NCI-H1694 (cell line): Measurements from ENCODE around the gene KCNJ5.

Experiments
- DNase-seq: peaks from one replicate; lab custom pipeline; 2025; lab: John Stamatoyannopoulos, UW

Gene KCNJ5

DNA sequence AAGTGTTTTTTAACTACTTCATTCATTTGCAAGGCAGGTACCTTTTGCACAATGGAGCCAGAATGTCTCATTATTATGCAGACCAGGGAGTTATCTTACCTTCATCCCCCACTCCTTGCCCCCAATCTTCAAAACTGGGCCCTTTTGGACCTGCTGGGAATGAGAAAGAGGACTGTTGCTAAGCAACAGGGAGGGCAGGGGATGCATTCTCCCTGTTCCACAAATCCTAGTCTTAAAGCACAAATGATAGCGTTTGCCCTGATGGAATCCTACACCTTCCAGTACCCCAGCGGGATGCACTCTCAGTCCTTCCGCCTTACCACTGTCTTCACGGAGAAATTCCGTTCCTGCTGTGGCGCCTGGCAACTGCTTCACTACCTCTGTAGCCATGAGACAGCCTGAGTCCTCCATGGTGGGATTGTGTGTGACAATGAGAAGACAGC lies 20.0 kb upstream of the KCNJ5 start:
- DNase-seq: no peak

DNA sequence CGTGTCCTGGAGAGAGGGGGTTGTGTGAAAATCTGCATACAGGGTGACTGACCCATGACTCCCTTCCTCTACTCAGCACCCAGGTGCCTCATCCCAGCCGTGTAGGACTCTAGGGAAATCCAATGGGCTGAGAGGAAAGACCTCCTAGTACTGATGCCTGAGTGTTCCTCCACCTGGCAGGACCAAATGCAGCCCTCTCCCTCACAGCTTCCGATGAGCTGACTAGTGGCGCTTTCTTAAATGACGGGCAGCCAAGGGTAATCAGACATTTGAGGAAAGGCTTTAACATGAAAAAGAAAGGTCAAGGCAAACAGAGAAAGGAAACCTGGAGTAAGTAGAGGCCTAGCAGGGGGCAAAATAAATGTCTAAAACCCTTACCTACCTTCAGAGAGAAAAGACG lies 19.1 kb upstream of the KCNJ5 start:
- no peak for DNase-seq

- DNase-seq: no peak
Observed at GRCh38 chr11:128872594-128872993, 18.6 kb upstream of the KCNJ5 start.

- no peak for DNase-seq
Observed at GRCh38 chr11:128874427-128874826, 16.7 kb upstream of the KCNJ5 start.

- DNase-seq: no peak
Observed at GRCh38 chr11:128876133-128876650, 15.0 kb upstream of the KCNJ5 start.

DNA sequence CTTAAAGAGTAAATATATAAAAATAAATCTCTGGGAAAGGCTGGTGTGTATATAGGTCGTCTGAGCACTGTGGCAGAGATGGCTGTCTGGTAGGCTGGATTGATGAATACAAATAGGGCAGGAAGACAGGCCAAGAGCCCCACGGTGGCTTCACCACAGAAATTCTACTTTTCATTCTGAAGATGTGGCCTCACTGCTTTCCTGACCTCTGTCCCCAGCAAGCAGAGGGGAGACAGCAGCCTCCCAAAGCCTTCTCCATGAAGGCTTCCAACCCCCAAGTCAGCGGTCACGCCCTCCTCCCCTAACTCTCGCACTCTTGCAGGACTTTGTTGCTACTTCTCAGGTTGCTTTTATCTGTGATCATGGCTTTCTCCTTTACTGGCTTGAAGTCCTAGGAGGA lies 13.4 kb upstream of the KCNJ5 start:
- DNase-seq: no peak

DNA sequence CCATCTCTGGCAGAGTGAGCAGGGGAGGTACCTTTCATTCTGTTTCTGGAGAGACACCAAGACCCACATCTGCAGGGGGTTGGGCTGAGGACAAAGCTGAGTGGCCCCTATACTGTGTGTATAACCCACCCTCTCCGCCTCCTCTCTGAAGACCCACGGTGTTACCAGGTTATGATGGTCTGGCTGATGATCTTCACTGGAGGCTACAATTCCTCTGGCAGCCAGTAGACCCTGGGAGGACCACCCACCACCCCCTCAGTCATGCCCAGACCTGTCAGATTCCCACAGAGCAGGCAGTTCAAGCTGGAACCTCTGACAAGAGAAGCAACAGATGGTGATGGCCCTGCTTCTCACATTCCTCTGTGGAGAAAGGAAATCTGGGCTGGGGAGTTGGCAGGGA lies 12.7 kb upstream of the KCNJ5 start:
- no peak for DNase-seq

- no peak for DNase-seq
Observed at GRCh38 chr11:128879817-128880216, 11.3 kb upstream of the KCNJ5 start.

DNA sequence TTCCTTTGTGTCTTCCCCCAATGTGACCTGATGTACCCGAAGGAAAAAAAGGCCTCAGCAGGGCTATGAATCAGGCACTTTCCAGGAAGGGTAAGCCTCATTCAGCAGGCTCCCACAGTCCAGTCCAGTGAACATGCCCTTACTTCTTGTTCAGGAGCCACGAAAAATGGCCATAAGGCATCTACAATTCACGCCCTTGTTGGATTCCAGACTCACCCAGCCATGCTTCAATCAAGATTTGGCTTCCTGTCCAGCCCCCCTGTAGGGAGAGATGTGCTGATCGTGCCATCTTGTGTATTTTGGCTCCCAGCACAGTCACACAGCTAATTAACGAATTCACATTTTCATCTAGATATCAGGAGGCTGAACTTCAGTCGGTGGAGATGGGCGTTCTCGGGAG lies 9.9 kb upstream of the KCNJ5 start:
- no peak for DNase-seq

- DNase-seq: no peak
Observed at GRCh38 chr11:128882451-128882850, 8.7 kb upstream of the KCNJ5 start.

DNA sequence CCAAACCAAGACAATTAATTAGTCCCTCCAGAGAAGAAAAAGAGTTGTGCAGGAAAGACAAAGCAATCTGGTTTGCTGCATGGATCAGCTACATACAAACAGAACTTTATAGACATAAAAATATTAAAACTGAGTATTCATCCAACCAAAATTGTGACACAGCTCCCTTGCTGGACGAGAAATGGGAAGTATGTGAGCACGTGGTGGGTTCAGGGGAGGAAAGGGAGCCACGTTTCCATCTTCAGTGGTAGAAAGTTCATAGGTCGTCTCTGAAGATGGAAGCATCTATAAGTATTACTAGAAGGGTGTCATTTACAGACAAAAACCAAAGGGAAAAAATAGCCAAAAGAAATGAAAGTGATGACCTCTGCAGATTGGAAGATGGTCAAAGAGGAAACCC lies 7.1 kb upstream of the KCNJ5 start:
- DNase-seq: no peak

GRCh38 chr11:128884703-128885338 lies 6.3 kb upstream of the KCNJ5 start:
- no peak for DNase-seq

DNA sequence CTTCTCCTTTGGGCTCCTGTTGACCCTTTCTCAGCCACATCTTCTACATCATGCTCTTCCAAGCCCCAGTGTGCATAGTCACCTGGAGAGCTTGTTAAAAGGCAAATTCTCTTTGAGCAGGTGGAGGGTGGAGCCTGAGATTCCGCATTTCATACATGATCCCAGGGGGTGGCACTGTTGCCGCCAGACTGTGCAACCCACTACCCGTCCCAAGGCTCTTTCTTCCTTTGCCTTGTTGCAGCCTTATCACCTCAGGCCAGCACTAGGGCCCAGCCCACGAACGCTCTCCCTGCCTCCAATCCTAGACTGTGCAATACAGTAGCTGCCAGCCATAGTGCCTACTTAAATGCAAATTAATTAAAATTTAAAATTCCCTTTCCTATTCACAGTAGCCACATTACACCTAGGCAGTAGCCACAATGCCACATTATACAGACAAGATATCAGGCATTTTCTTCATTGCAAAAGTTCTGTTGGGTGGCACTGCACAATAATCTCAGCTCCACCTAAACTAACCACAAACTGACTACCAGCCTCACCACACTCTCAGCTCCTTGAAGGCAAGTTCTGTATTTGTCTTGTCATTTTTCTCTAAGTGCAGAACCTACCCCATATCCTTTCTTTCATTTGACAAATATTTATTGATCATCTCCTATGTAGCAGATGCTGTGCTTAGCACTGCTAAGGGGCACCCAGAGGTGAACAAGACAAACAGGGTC lies 4.6 kb upstream of the KCNJ5 start:
- no peak for DNase-seq

- DNase-seq: no peak
Observed at GRCh38 chr11:128888034-128888985, 2.8 kb upstream of the KCNJ5 start.

- no peak for DNase-seq
Observed at GRCh38 chr11:128889657-128890213, 1.4 kb upstream of the KCNJ5 start.

- DNase-seq: no peak
Observed at GRCh38 chr11:128890216-128890542, 977 bp upstream of the KCNJ5 start.

DNA sequence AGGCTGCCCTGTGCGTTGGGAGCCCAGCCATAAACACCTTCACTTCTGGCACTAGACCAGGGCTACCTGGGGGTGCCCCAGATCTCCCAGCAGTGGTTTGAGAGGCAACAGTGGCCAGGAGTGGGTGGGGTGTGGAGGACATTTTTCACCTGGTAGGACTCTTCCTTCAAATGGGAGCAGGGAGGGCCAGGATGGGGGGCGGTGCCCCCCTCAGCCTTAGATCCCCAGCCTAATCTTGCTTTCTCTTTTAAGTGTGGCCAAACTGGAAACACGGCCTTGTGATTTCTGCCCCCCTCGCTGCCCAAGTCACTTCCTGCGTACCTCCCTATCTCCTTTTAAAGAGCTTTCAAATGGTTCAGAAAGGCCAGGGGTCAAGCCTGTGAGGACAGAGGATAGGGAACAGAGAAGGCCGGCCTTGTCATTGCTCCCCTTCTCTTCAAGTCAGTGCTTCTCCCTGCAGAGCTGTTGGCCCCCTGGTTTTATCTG lies 800 bp downstream of the KCNJ5 start:
- DNase-seq: no peak

DNA sequence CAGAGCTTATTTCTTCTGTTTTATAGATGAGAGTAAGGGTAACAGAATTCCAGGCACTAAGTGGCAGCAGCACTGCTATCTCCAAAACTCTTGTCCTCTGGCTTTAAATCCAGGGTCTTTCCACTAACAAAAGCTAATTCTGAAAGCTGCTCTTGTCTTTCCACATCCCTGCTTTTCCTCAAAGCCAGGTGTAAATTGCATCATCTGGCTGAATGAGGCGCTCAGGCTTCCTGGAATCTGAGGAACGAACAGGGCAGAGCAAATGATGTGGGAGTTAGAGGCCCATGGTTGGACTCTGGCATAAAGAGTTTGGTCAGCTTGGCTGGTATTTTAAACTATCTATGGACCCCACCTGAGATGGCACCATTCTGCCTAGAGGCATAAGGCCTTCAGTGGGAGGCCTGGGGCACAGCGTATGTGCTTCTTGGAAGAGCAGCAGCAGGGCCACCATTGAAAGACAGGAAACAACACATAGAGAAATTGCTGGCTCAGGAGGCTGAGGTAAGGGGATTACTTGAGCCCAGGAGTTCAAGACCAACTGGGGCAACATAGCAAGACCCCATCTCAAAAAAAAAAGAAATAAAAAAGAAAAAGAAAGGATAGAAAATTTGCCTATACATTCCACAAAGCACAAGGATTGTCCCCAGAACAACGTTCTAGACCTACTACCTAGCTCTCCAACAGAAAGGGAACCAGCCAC lies 1.9 kb downstream of the KCNJ5 start:
- no peak for DNase-seq

GRCh38 chr11:128893578-128894285 lies 2.6 kb downstream of the KCNJ5 start:
- DNase-seq: no peak

DNA sequence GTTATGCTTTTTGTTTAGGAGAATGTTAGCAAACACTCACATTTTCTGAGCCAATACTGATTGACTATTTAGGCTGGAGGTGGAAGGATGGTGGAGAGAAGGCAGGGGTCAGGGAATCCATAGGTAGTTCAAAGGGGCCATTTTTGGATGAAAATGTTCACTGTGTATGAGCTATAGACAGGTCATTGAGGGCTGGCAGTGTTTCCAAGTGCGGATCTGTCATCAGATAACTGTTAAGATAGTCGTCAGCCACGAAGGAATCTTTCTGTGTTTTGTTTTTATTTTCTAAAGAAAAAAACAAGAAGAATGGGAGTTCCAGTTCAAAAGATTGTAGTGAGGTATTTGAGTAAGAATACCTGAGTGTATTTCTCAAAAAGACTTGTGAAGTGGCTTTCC lies 3.1 kb downstream of the KCNJ5 start:
- DNase-seq: no peak

DNA sequence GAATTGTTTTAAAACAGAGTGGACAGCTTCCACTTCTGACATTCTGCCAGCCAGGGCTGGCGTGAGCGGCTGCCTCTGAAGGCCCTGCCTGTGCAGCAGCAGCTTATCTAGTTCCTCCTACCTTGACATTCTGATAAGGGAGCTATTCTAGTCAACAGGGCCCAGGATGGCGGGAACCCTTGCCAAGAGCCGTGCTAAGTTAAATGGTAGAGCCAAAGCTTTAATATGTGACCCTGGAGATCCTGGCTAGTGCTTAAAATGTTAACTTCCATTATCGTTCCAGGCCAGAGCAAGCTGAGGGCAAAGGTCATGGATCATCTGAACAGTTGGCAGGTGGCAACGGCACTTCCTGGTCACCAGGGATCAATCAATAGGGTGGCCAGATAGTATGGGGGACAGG lies 3.5 kb downstream of the KCNJ5 start:
- no peak for DNase-seq
